Gastroesophageal sphincter (tissue), 4 donors: ENCODE results near the gene FZD7. TPM values are rescaled to one million over a fixed set of nuclear protein-coding genes. Genes with fewer than 3 reads are reported as not detected.

Experiments
- ATAC-seq: fragments of 150-250 bp; one replicate; pipeline ENCODE4 v1.9.1; 2016; ENCODE audit warnings: mild to moderate bottlenecking, moderate library complexity
- H3K27ac ChIP-seq, 4 donors: fragments of 200-600 bp; sonication (generic) in 3 of 4; 1 replicate in 3 of 4; 2 replicates in 1 of 4; pipeline ENCODE4 v1.5.1; 2016 to 2019
- H3K27me3 ChIP-seq: fragments of 200-600 bp; sonication (generic); one replicate; pipeline ENCODE4 v1.5.1; 2019
- H3K36me3 ChIP-seq, 2 donors: fragments of 200-600 bp; sonication (generic); one replicate each; pipeline ENCODE4 v1.5.1; 2019; ENCODE audit warnings: control low read depth in 1 of 2
- H3K4me1 ChIP-seq, 3 donors: fragments of 200-600 bp; sonication (generic); 1 replicate in 2 of 3; 2 replicates in 1 of 3; pipeline ENCODE4 v1.5.1; 2016 to 2019; ENCODE audit warnings: control low read depth in 2 of 3
- H3K4me3 ChIP-seq, 2 donors: fragments of 200-600 bp; sonication (generic); one replicate each; pipeline ENCODE4 v1.5.1; 2019; ENCODE audit warnings: mild to moderate bottlenecking in 1 of 2, moderate library complexity in 1 of 2
- H3K9me3 ChIP-seq, 3 donors: fragments of 200-600 bp; sonication (generic); one replicate each; pipeline ENCODE4 v1.5.1; 2017 to 2019; ENCODE audit warnings: control low read depth in 2 of 3
- CTCF ChIP-seq, 4 experiments: fragments of 200-600 bp in 2 of 4; fragments of 450-650 bp in 2 of 4; sonication (generic) in 1 of 4; IDR thresholded peaks; one replicate each; pipeline ENCODE4 v1.5.1; 2017 to 2019; ENCODE audit warnings: antibody characterized with exemption in 4 of 4, mild to moderate bottlenecking in 2 of 4, moderate library complexity in 2 of 4
- EP300 ChIP-seq: sonication (generic); formaldehyde crosslinking; IDR thresholded peaks from one replicate; pipeline ENCODE4 v1.6.1; 2017; ENCODE audit warnings: antibody characterized with exemption, mild to moderate bottlenecking
- POLR2A ChIP-seq, 2 donors: fragments of 450-650 bp; IDR thresholded peaks; one replicate each; pipeline ENCODE4 v1.6.1; 2017; ENCODE audit warnings: antibody characterized with exemption in 2 of 2, mild to moderate bottlenecking in 2 of 2, moderate library complexity in 1 of 2
- POLR2AphosphoS5 ChIP-seq: sonication (generic); formaldehyde crosslinking; IDR thresholded peaks from one replicate; pipeline ENCODE4 v1.6.1; 2017; ENCODE audit warnings: antibody characterized with exemption
- WGBS, 2 donors: methylation state at CpG; one replicate each; pipeline ENCODE4 v1.1.5; 2018; ENCODE audit warnings: low coverage in 1 of 2; 5-methylcytosine and 5-hydroxymethylcytosine counted together
- total RNA-seq, 4 donors: library from RNA; depleted of rRNA; stranded (reverse); fragments of >200 nt; gene quantifications; one replicate each; pipeline ENCODE4 v1.1.0, GENCODE V29; 2016

FZD7 gene
- total RNA-seq, 4 donors from 2014 or later = 15.9 to 55.4 (median 39.0) TPM

DNA sequence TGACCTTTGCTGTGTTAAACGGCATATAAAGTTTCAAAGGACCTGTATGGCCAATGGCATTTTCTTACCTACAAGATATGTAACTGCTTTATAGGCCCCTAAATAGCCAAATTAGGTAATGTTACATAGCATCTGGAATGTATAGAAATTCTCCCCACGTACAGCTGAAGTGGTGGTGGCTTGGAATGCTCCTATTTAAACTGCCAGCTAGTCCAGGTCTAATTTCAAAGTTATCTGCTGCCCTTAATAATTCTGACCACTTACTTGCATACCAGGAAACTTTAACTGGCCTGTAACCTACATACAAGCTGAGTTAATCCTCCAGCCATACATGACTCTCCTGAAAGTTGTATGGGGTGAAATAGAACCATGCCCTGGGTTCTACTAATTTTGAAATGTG lies 40.7 kb downstream of the FZD7 start:
- no peaks in the 10 kb centered on the region for H3K4me1 ChIP-seq
- H3K27ac ChIP-seq = no peak overlapping the region
- H3K36me3 ChIP-seq = no peaks in the 10 kb centered on the region
- H3K4me3 ChIP-seq = no peak overlapping the region
- H3K27me3 ChIP-seq = no peaks in the 10 kb centered on the region
- WGBS, 2 donors = 88 to 92% methylated on average over 2 of the region's 2 CpGs
- ATAC-seq = no peak
- H3K9me3 ChIP-seq = no peaks in the 10 kb centered on the region
- no peak for TF ChIP-seq POLR2AphosphoS5
- TF ChIP-seq CTCF (IDR thresholded peaks at IDR 0.05) = no peak
- no peak for TF ChIP-seq EP300
- TF ChIP-seq POLR2A (IDR thresholded peaks at IDR 0.05) = no peak

DNA sequence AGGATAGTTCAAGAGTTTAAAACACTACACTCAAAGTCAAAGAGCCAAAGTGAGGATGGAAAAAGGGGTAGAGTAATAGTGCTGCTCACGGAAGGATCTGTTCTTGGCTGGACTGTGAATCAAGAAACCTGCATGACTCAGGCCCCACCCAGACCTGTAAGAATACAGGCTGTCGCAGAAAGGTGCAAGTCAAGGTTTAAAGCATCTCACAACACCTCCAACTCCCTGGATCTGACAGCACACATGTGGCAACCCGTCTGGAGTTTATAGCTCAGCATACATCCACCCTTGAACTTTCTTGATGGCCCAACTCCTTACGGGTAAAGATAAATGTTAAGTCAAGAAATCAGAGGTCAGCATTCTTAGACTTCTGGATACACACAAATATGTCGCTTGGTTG lies 45.7 kb downstream of the FZD7 start:
- H3K27ac ChIP-seq = no peak overlapping the region
- no peak for TF ChIP-seq EP300
- TF ChIP-seq CTCF (IDR thresholded peaks at IDR 0.05) = no peak
- 89 to 93% methylated on average over 4 to 5 of the region's 5 CpGs for WGBS, 2 donors
- no peaks in the 10 kb centered on the region for H3K27me3 ChIP-seq
- H3K4me1 ChIP-seq = peaks cover 0 to 8% (median 3%) of the 10 kb centered on the region in 3 donors
- no peaks in the 10 kb centered on the region for H3K36me3 ChIP-seq
- no peak for ATAC-seq
- no peaks in the 10 kb centered on the region for H3K9me3 ChIP-seq
- no peak overlapping the region for H3K4me3 ChIP-seq

DNA sequence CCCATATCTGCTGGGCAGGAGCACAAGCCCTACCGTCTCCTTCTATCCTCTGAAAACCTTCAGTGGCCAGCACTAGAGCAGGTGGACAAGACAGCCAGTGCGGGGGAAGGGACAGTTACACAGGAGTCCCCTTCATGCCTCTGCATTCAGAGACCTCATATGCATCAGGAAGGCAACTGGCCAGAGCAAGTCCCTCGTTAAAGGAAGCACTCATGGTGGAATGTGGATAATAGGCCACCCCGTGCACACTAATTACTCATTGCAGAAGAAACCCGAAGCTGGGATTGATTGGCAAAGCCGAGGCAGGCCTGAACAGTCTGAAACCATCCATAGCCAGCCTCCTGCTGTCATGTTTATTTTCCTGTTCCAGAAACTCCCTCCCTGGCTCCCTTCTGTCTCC lies 50.6 kb downstream of the FZD7 start:
- Histone ChIP-seq H3K4me1 (peaks cover 0 to 20% (median 5%) of the 10 kb centered on the region in 3 donors), H3K27ac (peak overlapping the region in 1 of 4 donors; percentile 20), H3K27me3 (no peaks in the 10 kb centered on the region), H3K36me3 (no peaks in the 10 kb centered on the region), H3K4me3 (no peak overlapping the region), H3K9me3 (no peaks in the 10 kb centered on the region)
- no peak for TF ChIP-seq EP300
- no peak for TF ChIP-seq POLR2A (IDR thresholded peaks at IDR 0.05)
- TF ChIP-seq CTCF (IDR thresholded peaks at IDR 0.05) = no peak
- no peak for TF ChIP-seq POLR2AphosphoS5
- WGBS, 2 donors = 10 to 14% methylated on average over 2 to 4 of the region's 6 CpGs
- no peak for ATAC-seq

Other genes with a start within 250 kb of the FZD7 start
- 1 to 10 TPM in 3 of 4 donors, under 1 TPM in 1; 0.07 to 1.8 (median 1.4) TPM for gene CDK15, start 227.3 kb upstream of the FZD7 start, total RNA-seq
- not detected for gene KIAA2012, start 39.4 kb downstream of the FZD7 start, total RNA-seq
- gene SUMO1, start 204.7 kb downstream of the FZD7 start, total RNA-seq = 10 to 100 TPM; 54.9 to 94.9 (median 76.0) TPM
- 10 to 100 TPM; 19.4 to 61.0 (median 41.6) TPM for gene NOP58, start 231.9 kb downstream of the FZD7 start, total RNA-seq